Astrocyte of the cerebellum (primary cell): ENCODE measurements around the gene AQP3.

ENCODE experiments used
- DNase-seq: peaks from one replicate; pipeline ENCODE4 v3.0.0-alpha.2; 2011; ENCODE audit warnings: low read depth
- H3K4me3 ChIP-seq: 2 replicates; pipeline ENCODE4 v1.5.1; 2011; ENCODE audit warnings: mild to moderate bottlenecking, low read depth, low read length, moderate library complexity
- in situ Hi-C: cut with HindIII; loops from 2 replicates; pipeline ENCODE4 v1.10.0; 2017; ENCODE audit warnings: low sequenced_read_pairs
- TF ChIP-seq, protein P1 (sequence below): IDR thresholded peaks from 2 replicates; pipeline ENCODE4 v1.5.1; 2012; ENCODE audit warnings: low read length, low read depth, moderate library complexity, mild to moderate bottlenecking; ENCODE audit errors: missing control alignments

Gene AQP3

DNA sequence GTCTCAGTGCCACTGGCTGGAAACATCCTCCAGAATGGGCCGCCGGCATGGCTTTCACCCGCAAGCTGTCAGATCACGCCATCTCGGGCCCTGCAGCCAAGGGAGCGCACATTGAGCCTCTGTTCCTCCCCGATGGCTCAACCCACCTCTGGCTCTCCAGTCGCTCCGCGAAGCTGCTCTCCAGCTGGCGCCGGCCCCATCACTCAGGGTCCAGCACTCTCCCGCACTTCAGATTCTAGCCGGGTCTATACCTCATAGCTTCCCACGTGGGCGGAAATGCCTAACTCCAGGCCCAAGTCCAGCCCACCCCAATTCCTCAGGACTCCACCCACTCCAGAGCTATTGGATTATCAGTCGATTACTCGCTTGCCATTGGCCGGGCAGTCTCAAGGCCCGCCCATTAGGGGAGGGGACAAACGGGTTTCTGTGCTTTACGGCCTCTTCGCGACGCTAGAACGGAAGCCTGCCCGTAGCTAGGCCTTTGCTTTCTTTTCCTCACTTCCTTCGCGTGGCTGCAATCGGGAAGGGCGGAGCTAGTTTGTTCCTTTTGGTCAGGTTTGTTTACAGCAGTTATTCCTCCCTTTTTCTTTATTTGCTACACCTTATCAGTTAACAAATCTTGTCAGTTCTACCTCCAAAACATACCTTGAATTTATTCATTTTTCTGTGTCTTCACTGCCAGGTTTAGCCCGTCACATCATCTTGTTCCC is 26.4 kb upstream of the AQP3 start, which contains the start of gene NOL6:
NOL6 (minus strand) TSS at position 282 of the 710 bp plus-strand sequence; CDS start at position 200, 82 bp downstream.
- TF ChIP-seq, protein P1, sequence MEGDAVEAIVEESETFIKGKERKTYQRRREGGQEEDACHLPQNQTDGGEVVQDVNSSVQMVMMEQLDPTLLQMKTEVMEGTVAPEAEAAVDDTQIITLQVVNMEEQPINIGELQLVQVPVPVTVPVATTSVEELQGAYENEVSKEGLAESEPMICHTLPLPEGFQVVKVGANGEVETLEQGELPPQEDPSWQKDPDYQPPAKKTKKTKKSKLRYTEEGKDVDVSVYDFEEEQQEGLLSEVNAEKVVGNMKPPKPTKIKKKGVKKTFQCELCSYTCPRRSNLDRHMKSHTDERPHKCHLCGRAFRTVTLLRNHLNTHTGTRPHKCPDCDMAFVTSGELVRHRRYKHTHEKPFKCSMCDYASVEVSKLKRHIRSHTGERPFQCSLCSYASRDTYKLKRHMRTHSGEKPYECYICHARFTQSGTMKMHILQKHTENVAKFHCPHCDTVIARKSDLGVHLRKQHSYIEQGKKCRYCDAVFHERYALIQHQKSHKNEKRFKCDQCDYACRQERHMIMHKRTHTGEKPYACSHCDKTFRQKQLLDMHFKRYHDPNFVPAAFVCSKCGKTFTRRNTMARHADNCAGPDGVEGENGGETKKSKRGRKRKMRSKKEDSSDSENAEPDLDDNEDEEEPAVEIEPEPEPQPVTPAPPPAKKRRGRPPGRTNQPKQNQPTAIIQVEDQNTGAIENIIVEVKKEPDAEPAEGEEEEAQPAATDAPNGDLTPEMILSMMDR: no peak
- peak; percentile 99 for DNase-seq
- in situ Hi-C loops: loop anchor here (25.0 kb wide), 1 partner anchor 186 kb away; the partner anchor contains the start of gene NFX1
- peak within 1 kb of the TSS; percentile 81 for H3K4me3 ChIP-seq

DNA sequence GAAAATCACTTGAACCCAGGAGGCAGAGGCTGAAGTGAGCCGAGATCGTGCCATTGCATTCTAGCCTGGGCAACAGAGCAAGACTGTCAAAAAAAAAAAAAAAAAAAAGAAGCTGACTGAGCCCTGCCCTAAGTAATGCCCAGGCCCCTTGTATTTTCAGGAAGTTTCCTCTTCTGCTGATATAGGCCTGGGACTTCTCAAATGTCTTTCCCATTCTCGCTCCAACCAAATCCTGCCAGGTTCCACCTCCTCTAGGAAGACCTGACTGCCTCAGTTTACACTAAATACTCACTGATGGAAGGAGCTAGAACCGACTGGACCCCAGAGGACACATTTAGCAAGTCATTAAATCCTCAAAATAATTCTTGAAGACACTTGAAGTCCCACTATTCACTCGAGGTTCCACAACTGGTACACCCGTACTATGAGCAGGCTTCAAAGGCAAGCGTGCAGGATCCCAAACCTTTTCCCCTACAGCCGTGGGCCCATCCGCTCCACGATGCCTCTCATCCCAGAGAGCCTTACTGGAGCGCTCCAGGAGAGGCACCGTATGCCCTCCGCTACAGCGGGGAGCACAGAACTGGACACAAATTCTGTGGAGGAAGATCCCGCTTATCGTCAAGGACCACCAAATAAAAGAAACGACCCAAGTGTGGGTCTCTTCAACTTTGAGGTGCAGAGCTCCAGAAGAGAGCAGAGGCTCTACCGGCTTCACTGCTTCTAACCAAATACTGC is 25.7 kb upstream of the AQP3 start:
- in situ Hi-C loops: loop anchor here (25.0 kb wide), 1 partner anchor 186 kb away; the partner anchor contains the start of gene NFX1
- peak overlapping the region; percentile 81 for H3K4me3 ChIP-seq
- no peak for DNase-seq
- TF ChIP-seq, protein P1: no peak

DNA sequence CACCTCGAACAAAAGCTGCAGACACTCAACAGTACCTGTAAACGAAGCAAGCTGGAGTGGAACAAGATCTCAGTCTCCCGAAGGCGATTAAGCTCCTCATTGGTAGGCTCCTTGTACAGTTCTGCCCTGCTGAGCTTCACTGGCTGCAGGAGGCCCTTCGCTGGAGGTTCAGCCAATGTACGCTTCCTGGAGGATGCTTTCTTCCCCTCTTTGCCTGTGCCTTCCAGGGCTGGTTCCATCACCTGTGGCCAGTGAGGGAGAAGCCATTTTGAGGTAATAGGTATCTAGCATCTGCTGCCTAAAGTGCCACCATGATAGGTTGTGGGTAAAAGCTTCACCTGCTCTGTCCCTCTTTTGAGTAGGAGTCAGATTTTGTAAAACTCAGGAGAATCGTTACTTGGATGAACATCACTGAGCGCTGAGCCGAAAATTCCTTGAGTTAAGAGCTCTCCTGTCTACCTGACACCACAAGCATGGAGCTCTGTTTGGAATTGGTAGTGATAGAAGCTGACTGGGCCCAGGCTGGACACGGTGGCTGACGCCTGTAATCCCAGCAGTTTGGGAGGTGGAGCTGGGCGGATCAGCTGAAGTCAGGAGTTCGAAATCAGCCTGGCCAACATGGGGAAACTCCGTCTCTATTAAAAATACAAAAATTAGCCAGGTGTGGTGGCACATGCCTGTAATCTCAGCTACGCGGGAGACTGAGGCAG is 24.9 kb upstream of the AQP3 start:
- TF ChIP-seq, protein P1: no peak
- H3K4me3 ChIP-seq: peak overlapping the region; percentile 81
- in situ Hi-C loops: loop anchor here (25.0 kb wide), 1 partner anchor 185 kb away; the partner anchor contains the start of gene NFX1
- DNase-seq: no peak

DNA sequence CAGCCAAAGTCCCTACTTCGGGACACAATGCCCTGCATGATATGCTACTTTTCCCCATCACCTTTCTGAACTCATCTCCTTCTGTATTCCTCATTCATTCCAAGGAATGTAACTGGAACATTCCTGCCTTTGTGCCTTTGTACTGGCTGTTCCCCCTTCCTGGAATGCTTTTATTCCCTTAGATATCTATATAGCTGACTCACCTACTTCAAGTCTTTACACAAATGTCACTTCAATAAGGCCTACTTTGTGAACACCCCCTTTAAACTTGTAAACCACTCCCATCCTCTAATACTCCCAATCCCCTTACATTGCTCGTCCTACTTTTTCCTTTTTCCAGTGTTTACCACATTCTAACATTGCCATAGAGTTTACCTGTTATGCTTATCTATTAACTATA is 24.0 kb upstream of the AQP3 start:
- in situ Hi-C loops: loop anchor here (25.0 kb wide), 1 partner anchor 184 kb away; the partner anchor contains the start of gene NFX1
- DNase-seq: no peak
- H3K4me3 ChIP-seq: no peak overlapping the region
- TF ChIP-seq, protein P1: no peak

GRCh38 chr9:33469891-33470290 is 22.5 kb upstream of the AQP3 start:
- H3K4me3 ChIP-seq: no peak overlapping the region
- DNase-seq: no peak
- in situ Hi-C loops: loop anchor here (25.0 kb wide), 1 partner anchor 183 kb away; the partner anchor contains the start of gene NFX1
- TF ChIP-seq, protein P1: no peak
